HepG2 (cell line): ENCODE measurements around the gene RERE. TPM values are rescaled to one million over a fixed set of nuclear protein-coding genes. Genes with fewer than 3 reads are reported as not detected.

Experiments used
- ATAC-seq: fragments of 200-7000 bp; cut with Tn5 transposase; 3 replicates; pipeline ENCODE4 v1.9.1; 2020; ENCODE audit warnings: mild to moderate bottlenecking, moderate library complexity
- BruUV-seq: library from RNA; stranded (reverse); fragments of 400-500 nt; replicated peaks from 2 replicates; lab custom pipeline; 2021; lab: Mats Ljungman, UMichigan
- CTCF ChIA-PET: fragments of 300-600 bp; formaldehyde crosslinking; extraction: SDS; loops from one replicate; lab custom pipeline; 2021; ENCODE audit warnings: low total read pairs, inconsistent platforms, low intra/inter-chr PET ratio; lab: Yijun Ruan, JAX
- POLR2A ChIA-PET: fragments of 350-600 bp; sonication (Branson Sonifier 250); formaldehyde crosslinking; loops from one replicate; lab custom pipeline; 2020; ENCODE audit warnings: antibody characterized with exemption, inconsistent platforms; lab: Yijun Ruan, JAX
- DNase-seq: peaks from one replicate; pipeline ENCODE4 v3.0.0-alpha.2; 2015; ENCODE audit warnings: low spot score
- FAIRE-seq: peaks from 3 replicates; lab custom pipeline; 2011; peaks lifted over from hg19 to GRCh38; lab: Jason Lieb, UNC
- H2AFZ ChIP-seq: one replicate; pipeline ENCODE4 v1.6.1; 2011; ENCODE audit warnings: low read length, inconsistent platforms
- H3K27ac ChIP-seq: fragments of 300-600 bp; 3 replicates; pipeline ENCODE4 v1.8.0; 2011; ENCODE audit warnings: mixed run types, mild to moderate bottlenecking, mixed read lengths, low read length, inconsistent platforms; ENCODE audit not compliant: insufficient read depth; ENCODE audit errors: extremely low read length
- H3K27me3 ChIP-seq, 2 experiments: fragments of 200-600 bp in 1 of 2; 2 replicates in 1 of 2; 3 replicates in 1 of 2; pipeline versions ENCODE4 v1.6.0 to v1.8.0; 2011; ENCODE audit warnings: low read length in 2 of 2, mild to moderate bottlenecking in 2 of 2, moderate library complexity in 2 of 2, inconsistent platforms in 1 of 2; ENCODE audit not compliant: insufficient read depth in 2 of 2, control insufficient read depth in 1 of 2
- H3K36me3 ChIP-seq, 2 experiments: fragments of 200-600 bp in 1 of 2; replicated peaks in 1 of 2; 2 replicates in 1 of 2; 3 replicates in 1 of 2; pipeline versions ENCODE4 v1.5.1 to v1.8.0; 2011; ENCODE audit warnings: low read length in 2 of 2, inconsistent platforms in 1 of 2; ENCODE audit not compliant: insufficient read depth in 2 of 2, control insufficient read depth in 1 of 2
- H3K4me1 ChIP-seq: 2 replicates; pipeline ENCODE4 v1.5.1; 2012; ENCODE audit warnings: low read length, inconsistent platforms; ENCODE audit not compliant: insufficient read depth
- H3K4me2 ChIP-seq: 2 replicates; pipeline ENCODE4 v1.6.0; 2011; ENCODE audit warnings: low read depth, low read length, inconsistent platforms
- H3K4me3 ChIP-seq, 3 experiments: fragments of 200-600 bp in 1 of 3; sonication (generic), shearing (Covaris generic) in 1 of 3; replicated peaks in 1 of 3; 2 replicates each; pipeline ENCODE4 v1.5.1; 2011 to 2016; ENCODE audit warnings: low read length in 3 of 3, inconsistent platforms in 2 of 3, low read depth in 2 of 3, mild to moderate bottlenecking in 2 of 3, control low read depth in 1 of 3, mixed read lengths in 1 of 3; ENCODE audit not compliant: insufficient read depth in 1 of 3
- H3K79me2 ChIP-seq: one replicate; pipeline ENCODE4 v1.6.1; 2011; ENCODE audit warnings: low read length, inconsistent platforms; ENCODE audit not compliant: insufficient read depth
- H3K9ac ChIP-seq: 2 replicates; pipeline ENCODE4 v1.6.0; 2011; ENCODE audit warnings: mild to moderate bottlenecking, low read depth, low read length, inconsistent platforms; ENCODE audit not compliant: insufficient read depth
- H3K9me3 ChIP-seq: 2 replicates; pipeline ENCODE4 v1.5.1; 2012; ENCODE audit warnings: mild to moderate bottlenecking, low read length
- H4K20me1 ChIP-seq: 2 replicates; pipeline ENCODE4 v1.6.0; 2011; ENCODE audit warnings: inconsistent platforms, mild to moderate bottlenecking, low read length, moderate library complexity; ENCODE audit not compliant: insufficient read depth
- NCOA5 ChIP-seq: sonication (generic); formaldehyde crosslinking; IDR thresholded peaks from 2 replicates; pipeline ENCODE4 v1.4.0; 2020; ENCODE audit warnings: missing genetic modification reagents
- PRPF4 ChIP-seq: fragments of 200-400 bp; formaldehyde crosslinking; IDR thresholded peaks from 2 replicates; pipeline ENCODE4 v1.6.1; 2016; ENCODE audit warnings: low read length, low read depth; ENCODE audit not compliant: poor library complexity, severe bottlenecking
- TBX2 ChIP-seq: sonication (generic); formaldehyde crosslinking; IDR thresholded peaks from 2 replicates; pipeline ENCODE4 v1.5.0; 2020; ENCODE audit warnings: missing genetic modification reagents, mild to moderate bottlenecking, borderline replicate concordance
- ZBTB25 ChIP-seq: IDR thresholded peaks from 2 replicates; pipeline ENCODE4 v1.6.1; 2018; ENCODE audit warnings: missing genetic modification reagents
- ZBTB49 ChIP-seq: sonication (generic); formaldehyde crosslinking; IDR thresholded peaks from 2 replicates; pipeline ENCODE4 v1.4.0; 2020; ENCODE audit warnings: missing genetic modification reagents, borderline replicate concordance
- ZNF343 ChIP-seq: sonication (generic); formaldehyde crosslinking; IDR thresholded peaks from 2 replicates; pipeline ENCODE4 v1.4.0; 2020; ENCODE audit warnings: mild to moderate bottlenecking, missing genetic modification reagents
- ZNF713 ChIP-seq: sonication (generic); formaldehyde crosslinking; IDR thresholded peaks from 2 replicates; pipeline ENCODE4 v1.4.0; 2020; ENCODE audit warnings: mild to moderate bottlenecking, missing genetic modification reagents
- WGBS: methylation state at CpG from one replicate; pipeline ENCODE4 v1.1.6; 2017; ENCODE audit warnings: low lambda C conversion rate; 5-methylcytosine and 5-hydroxymethylcytosine counted together
- in situ Hi-C: cut with HindIII; loops from 2 replicates; pipeline ENCODE4 v1.10.0; 2017; ENCODE audit warnings: low pct_unique_long_range_greater_than_20kb; ENCODE audit not compliant: extremely low pct_ligation_motif_present
- intact Hi-C: fragments of 100-400 bp; cut with micrococcal nuclease; formaldehyde crosslinking; loops from one replicate; pipeline ENCODE4 v1.10.0; 2022; ENCODE audit not compliant: unreplicated experiment
- polyA plus RNA-seq, 8 experiments: library from polyadenylated mRNA; depleted of rRNA in 3 of 8; stranded (reverse) in 7 of 8; unstranded in 1 of 8; fragments of >200 nt; fragmentation: Illumina TruSeq in 4 of 8; extraction: Trizol in 4 of 8; gene quantifications; 2 replicates each; pipeline versions ENCODE4 v1.2.1 to v1.2.3, GENCODE V29; 2011 to 2016; ENCODE audit warnings: low read depth in 4 of 8, missing spikeins in 1 of 8, mixed read lengths in 1 of 8; ENCODE audit not compliant: insufficient read depth in 1 of 8
- total RNA-seq, 5 experiments: library from RNA; depleted of rRNA; stranded (reverse); fragments of >200 nt; fragmentation: Illumina TruSeq; extraction: Trizol; gene quantifications; 2 replicates each; pipeline ENCODE4 v1.2.3, GENCODE V29; 2016; ENCODE audit warnings: low read depth in 1 of 5

Gene RERE
- total and polyA plus RNA-seq, 2 of the 13 experiments (the other 11 are each of a cell fraction or from before 2014, with no cell fraction given), result 18.3 to 21.9 TPM

GRCh38 chr1:8419861-8420260 is 397.6 kb downstream of the RERE start:
- peaks cover 64% of the 10 kb centered on the region for H3K4me1 ChIP-seq
- ATAC-seq (no peak), DNase-seq (no peak)
- H3K36me3 ChIP-seq, result peaks cover 9 to 26% of the 10 kb centered on the region in 2 experiments
- peaks cover 52% of the 10 kb centered on the region for H4K20me1 ChIP-seq
- 77% methylated on average over 3 of the region's 3 CpGs for WGBS
- TF ChIP-seq ZNF713 (CRISPR knock-in tag), result no peak
- TF ChIP-seq PRPF4, result peak; percentile 36
- no peak for TF ChIP-seq ZBTB25 (CRISPR knock-in tag)
- TF ChIP-seq ZBTB49 (CRISPR knock-in tag), result no peak
- no peak for TF ChIP-seq TBX2 (CRISPR knock-in tag)
- TF ChIP-seq ZNF343 (CRISPR knock-in tag), result no peak
- no peak for TF ChIP-seq NCOA5 (CRISPR knock-in tag)
- TF ChIP-seq, all 625 proteins: peak for 1
- in situ Hi-C loops, result no loop called here
- Histone ChIP-seq H3K27ac (no peak overlapping the region), H3K4me2 (peak overlapping the region; percentile 75), H2AFZ (no peak overlapping the region), H3K4me3 (peak overlapping the region in 1 of 3 experiments; percentile 44; a peak in 1 of 6 replicates), H3K27me3 (no peaks in the 10 kb centered on the region), H3K9ac (no peak overlapping the region), H3K79me2 (peaks cover 84% of the 10 kb centered on the region), H3K9me3 (no peaks in the 10 kb centered on the region)
- no TSS peak for BruUV-seq
- intact Hi-C loops, result loop anchor here (5.0 kb wide), 2 partner anchors 43 to 282 kb away; no protein-coding TSS in a partner anchor
- ChIA-PET CTCF (no interaction called here), POLR2A (interaction anchor here (0.9 kb wide), 1 partner anchor 11 kb away, joined by 3 read pairs; no protein-coding TSS in a partner anchor)
- no peak for FAIRE-seq
